ENCODE results near the gene YDJC. TPM values are rescaled to one million over a fixed set of nuclear protein-coding genes. Genes with fewer than 3 reads are reported as not detected.
"Not testable (repeated sequence)": the region's sequence is repeated elsewhere in the genome, so short reads cannot be mapped to it uniquely, and the experiment has no call there.

Gene YDJC
- total RNA-seq, 1 donor from 2014 or later = 20.5 TPM

GRCh38 chr22:21651521-21652009, 21.7 kb upstream of the YDJC start:
- ATAC-seq = no peak

- no peak for ATAC-seq
Measured at GRCh38 chr22:21650823-21651520, 21.1 kb upstream of the YDJC start.

DNA sequence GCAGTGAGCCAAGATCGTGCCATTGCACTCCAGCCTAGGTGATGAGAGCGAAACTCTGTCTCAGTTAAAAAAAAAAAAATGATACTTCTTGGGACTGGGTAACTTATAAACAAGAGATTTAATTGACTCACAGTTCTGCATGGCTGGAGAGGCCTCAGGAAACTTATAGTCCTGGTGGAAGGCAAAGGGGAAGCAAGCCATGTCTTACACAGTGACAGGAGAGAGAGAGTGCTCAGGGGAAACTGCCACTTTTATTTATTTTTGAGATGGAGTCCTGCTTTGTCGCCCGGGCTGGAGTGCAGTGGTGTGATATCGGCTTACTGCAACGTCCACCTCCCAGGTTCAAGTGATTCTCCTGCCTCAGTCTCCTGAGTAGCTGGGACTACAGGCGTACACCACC, 20.5 kb upstream of the YDJC start:
- ATAC-seq = no peak

DNA sequence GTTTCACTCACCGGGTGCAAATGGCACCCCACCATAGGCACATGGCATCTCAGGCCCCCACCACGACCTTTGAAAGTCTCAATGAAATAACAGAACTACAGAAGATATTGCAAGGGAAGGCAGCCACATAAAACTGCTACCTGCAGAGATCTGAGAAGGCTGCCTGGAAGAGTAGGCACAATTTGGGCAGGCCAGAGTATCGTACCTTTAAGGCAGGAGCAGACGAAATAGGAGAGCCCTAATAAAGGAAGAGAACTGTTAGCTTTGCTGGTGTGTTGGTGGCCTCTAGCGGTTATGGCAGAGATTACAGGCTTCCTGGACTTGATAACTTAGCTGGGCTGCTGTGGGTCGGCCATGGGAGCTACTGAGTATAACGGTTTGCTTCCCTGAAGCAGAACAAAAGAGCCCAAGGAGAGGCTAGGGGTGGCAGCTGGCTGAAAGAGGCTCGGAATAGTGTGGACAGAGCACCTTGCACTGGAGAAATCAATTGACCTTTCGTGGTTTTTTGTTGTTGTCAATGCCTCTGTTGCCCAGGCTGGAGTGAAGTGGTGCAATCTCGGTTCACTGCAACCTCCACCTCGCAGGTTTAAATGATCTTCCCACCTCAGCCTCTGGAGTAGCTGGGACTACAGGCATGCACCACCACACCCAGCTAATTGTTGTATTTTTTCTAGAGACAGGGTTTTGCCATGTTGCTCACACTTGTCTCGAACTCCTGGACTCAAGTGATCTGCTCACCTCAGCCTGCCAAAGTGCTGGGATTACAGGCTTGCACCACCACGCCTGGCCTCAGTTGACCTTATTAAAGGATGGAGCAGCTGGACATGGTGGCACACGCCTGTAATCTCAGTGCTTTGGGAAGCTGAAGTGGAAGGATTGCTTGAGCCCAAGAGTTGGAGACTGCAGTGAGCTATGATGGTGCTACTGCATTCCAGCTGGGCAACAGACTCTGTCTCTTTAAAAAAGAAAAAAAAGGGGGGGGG, 17.1 kb upstream of the YDJC start:
- ATAC-seq = peak; percentile 44

DNA sequence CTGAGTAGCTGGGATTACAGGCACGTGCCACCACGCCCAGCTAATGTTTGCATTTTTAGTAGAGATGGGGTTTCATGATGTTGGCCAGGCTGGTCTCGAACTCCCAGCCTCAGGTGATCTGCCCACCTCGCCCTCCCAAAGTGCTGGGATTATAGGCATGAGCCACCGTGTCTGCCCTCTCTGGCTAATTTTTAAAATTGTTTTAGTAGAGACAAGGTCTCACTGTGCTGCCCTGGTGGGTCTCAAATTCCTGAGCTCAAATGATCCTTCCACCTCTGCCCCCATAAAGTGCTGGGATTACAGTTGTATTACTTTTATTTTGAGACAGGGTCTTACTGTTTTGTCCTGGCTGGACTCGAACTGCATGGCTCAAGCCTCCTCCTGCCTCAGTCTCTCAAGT, 15.7 kb upstream of the YDJC start:
- not testable (repeated sequence) for ATAC-seq

DNA sequence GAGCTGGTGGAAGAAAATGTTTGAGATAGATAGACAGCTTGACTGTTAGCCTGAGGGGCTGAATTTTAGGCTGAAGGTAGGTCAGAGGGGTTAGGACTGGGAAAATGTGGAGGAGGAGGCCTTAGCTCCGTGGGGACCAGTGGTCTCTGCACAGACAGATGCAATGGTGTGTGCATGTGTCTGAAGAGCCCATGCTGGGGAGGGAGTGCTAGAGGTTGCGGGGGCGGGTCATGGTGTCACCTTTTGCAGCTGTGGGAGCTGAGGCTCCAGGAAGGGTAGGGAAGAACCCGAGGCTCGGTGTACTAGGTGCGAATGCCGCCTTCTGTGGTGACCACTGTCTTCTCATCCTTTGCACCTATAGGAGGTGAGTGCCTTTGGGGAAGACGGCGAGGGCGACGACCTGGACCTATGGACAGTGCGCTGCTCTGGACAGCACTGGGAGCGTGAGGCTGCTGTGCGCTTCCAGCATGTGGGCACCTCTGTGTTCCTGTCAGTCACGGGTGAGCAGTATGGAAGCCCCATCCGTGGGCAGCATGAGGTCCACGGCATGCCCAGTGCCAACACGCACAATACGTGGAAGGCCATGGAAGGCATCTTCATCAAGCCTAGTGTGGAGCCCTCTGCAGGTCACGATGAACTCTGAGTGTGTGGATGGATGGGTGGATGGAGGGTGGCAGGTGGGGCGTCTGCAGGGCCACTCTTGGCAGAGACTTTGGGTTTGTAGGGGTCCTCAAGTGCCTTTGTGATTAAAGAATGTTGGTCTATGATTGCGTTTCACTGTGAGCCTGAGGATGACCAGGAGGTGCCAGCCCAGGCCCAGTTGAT, 13.9 kb upstream of the YDJC start:
- ATAC-seq = no peak

DNA sequence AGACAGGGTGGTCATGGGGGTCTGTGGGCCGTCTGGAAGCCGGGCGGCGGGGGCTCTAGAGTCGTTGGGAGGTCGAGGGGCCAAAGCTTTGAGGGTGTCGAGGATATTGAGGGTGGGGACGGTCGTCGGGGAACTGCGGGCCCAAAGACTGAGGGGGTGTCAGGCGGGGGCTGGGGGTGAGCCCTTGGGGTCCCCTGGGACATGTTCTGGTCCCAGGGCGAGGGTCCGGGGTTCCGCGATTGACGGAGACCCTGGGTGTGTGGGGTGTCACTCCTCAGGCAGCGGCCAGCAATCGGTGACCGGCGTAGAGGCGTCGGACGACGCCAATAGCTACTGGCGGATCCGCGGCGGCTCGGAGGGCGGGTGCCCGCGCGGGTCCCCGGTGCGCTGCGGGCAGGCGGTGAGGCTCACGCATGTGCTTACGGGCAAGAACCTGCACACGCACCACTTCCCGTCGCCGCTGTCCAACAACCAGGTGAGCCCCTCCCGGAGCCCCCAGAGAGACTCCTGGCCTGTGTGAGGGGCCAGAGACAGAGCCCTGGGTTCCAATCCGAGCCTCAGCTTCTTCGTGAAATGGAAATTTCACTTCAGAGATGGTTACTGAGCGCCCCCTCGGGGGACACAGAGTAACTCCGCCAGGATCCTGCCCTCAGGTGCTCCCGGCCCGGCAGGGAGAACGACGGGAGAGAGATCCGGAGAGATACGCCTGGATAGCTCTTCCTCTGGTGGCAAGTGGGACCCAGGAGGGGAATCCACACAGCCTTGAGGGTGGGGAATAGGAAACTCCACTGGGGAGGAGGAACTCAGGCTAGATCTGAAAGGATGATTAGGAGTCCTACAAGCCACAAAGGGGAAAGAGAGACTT, 13.0 kb upstream of the YDJC start:
- ATAC-seq = peak; percentile 5

DNA sequence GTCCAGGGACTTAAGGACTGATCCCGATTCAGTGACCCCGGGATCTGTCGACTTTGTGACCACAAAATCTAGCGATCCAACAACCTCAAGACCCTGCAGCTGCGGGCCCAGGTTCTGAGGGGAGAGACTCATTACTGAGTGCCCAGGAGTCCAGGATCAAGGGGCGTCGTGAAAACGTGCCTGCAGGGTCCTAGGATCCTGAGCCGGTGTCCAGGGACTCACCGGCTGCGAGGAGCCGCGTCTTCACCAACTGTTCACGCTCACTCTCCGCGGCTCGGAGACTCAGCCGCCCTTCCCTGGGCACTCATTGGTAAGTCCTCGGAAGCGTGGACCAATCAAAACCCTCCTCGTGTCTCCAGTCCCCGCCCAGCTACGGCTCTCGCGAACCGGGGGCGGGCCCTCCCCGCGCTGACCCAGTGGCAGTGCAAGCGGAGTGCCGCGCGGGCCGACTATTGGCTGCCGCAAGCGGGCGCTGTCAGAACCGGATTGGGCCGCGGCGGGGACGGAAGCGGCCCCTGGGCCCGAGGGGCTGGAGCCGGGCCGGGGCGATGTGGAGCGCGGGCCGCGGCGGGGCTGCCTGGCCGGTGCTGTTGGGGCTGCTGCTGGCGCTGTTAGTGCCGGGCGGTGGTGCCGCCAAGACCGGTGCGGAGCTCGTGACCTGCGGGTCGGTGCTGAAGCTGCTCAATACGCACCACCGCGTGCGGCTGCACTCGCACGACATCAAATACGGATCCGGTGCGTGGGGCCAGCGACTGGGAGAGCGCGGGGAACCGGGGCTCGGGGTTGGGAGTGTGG, 12.2 kb upstream of the YDJC start, which contains the start of gene SDF2L1:
TSS of gene SDF2L1 (plus strand) at position 514 of the 795 bp plus-strand sequence. CDS start at position 549, 35 bp downstream.
- ATAC-seq = peak; percentile 98

- ATAC-seq = no peak
Measured at GRCh38 chr22:21641417-21641788, 11.6 kb upstream of the YDJC start.

- ATAC-seq = no peak
Measured at GRCh38 chr22:21640810-21641209, 11.0 kb upstream of the YDJC start.

DNA sequence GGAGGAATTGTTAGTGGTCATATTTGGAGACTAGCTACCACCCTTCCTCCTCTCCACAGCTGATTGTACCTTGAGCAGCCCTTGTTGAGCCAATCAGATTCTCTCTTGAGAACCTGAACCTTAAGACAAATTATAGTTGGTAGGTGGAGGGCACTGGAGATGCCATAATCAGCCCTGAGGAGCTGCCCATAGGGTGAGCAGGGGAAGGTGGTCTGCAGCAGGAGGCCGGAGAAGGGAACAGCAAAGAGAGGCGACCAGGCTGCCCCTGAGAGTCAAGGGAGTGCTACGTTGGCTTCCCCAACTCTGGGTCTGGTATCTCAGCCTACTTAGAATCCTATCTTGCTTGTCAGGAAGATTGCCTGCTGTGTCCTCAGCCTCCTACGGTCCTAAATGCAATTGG, 9.5 kb upstream of the YDJC start:
- no peak for ATAC-seq

- not testable (repeated sequence) for ATAC-seq
Measured at GRCh38 chr22:21637450-21637849, 7.6 kb upstream of the YDJC start.

DNA sequence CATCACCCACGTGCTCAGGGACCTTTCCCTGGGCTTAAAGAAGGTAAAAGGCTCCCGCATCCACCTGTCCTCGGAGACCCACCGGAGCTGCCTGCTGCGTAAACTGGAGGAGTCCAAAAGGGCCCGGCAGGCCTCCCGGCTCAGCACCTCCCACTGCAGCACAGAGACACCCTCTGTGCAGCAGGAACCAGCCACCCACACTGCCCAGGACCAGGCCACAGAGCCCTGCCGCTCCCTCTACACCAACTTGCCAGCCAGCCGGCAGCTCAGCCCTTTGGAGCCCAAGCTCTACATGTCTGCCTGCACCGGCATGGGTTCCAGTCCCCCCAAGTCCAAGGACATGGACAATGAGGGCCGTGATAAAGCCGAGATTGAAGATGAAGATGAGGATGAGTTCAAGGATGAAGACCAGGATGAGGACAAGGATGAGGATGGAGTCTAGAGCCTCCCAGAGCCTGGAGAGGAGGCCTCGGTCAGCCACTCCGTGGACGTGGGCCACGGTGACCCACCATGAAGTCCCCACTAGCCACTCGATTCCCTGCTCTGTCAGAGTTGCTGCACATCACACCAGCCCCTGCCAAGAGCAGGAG, 6.9 kb upstream of the YDJC start:
- no peak for ATAC-seq

DNA sequence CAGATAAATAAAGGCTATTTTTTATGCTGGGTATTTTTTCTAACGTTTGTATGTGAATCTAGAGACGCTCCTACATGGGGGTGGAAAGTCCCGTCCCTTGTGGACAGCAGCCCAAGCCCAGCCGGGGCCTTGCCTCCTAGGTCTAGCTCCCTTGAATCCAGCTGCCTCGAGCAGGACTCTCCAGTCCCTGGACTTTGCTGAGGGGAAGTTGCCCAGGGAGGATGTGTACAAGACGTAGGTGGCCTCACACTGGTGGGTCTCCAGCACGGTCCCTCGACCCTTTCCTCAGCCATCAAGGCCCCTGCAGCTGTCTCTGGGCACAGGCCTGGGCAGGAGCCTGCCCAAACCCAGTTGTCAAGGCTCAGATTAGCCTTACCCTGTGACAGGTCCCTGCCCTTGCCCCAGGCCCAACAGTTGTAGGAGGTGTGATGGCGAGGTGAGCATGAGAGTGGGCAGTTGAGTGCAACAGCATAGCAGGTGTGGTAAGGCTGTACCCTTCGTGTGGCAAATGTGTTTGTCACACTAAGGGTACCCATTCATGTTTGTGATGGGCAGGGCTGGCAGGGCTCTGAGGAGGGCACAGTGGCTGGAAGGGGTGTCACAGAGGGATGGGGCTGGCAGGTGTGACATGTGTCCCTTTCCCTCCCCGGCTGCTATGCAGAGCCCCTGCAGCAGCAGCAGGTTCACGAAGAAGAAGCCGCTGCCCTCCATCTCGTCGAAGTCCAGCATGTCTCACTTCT, 6.1 kb upstream of the YDJC start:
- no peak for ATAC-seq

DNA sequence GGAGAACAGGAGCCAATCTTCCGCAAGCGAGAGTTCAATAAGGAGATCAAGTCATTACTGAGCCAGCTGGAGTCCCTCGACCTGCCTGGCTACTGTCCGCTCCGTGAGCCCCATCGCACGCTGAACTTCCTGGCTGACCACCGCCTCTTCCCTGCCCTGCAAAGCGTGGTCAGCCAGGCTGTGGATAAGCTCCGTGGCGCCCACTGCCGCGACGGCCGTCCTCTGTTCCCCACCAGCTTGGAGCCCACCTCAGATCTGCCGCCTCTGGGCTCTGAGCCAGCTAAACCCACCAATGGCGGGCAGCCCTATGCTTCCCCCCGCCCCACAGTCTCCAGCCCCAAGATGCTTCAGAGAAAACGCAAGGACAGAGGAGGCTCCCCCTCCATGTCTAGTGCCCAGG, 5.0 kb upstream of the YDJC start:
- ATAC-seq = no peak

DNA sequence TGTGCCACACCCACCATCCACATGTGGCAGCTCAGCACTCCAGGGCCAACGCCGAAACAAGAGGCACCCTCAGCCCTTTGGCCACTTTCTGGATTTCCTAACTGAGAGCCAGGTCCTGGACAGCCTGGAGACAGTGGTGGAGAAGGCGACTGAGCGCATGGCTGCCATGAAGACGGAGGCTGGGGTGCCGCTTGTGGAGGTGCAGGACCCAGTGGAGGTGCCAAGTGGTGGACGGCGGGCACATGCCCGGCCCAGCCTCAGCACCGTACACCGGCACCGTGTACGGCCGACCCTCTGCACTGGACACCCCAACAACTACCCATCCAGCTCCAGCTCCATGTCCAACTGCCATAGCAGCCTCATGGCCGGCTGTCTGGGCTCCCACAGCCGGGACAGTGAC, 4.3 kb upstream of the YDJC start:
- ATAC-seq = no peak

- no peak for ATAC-seq
Measured at GRCh38 chr22:21633481-21633880, 3.7 kb upstream of the YDJC start.

DNA sequence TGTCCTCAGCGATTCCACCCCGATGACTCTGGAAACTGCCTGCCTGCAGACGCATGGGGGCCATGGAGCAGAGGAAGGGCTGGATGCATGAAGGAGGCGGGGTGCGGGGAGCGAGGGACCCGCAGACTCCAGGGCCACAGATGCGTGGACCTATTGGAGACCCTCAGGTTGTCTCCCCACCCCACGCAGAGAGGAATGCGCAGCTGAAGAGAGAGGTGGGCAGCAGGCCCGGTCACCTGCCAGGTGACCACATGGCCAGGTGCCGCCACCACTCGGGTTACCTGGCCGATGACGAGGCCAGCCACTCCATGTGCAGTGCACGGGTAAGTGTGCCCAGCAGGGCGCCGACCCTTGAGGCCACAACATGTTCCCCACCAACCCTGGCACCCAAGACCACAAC, 3.1 kb upstream of the YDJC start:
- no peak for ATAC-seq

GRCh38 chr22:21632237-21632895, 2.5 kb upstream of the YDJC start, which contains the start of gene CCDC116:
CCDC116 (plus strand) TSS chr22:21632760; CDS start chr22:21633182, 422 bp downstream.
- ATAC-seq = no peak
